ENCODE measurements around the gene AKR1C4.
"Not testable (repeated sequence)": the region's sequence is repeated elsewhere in the genome, so short reads cannot be mapped to it uniquely, and the experiment has no call there.

AKR1C4 gene

GRCh38 chr10:5206799-5207198, 10.2 kb downstream of the AKR1C4 start:
- DNase-seq (ENCODE audit: low read depth) = no peak

- not testable (repeated sequence) for DNase-seq (ENCODE audit: low read depth)
Measured at GRCh38 chr10:5209776-5210175, 13.1 kb downstream of the AKR1C4 start.

- not testable (repeated sequence) for DNase-seq (ENCODE audit: low read depth)
Measured at GRCh38 chr10:5210261-5210660, 13.6 kb downstream of the AKR1C4 start.

GRCh38 chr10:5211696-5212536, 15.3 kb downstream of the AKR1C4 start:
- DNase-seq (ENCODE audit: low read depth) = no peak

GRCh38 chr10:5216801-5217200, 20.2 kb downstream of the AKR1C4 start:
- no peak for DNase-seq (ENCODE audit: low read depth)

GRCh38 chr10:5219262-5219661, 22.6 kb downstream of the AKR1C4 start:
- DNase-seq (ENCODE audit: low read depth) = no peak

- not testable (repeated sequence) for DNase-seq (ENCODE audit: low read depth)
Measured at GRCh38 chr10:5222942-5223341, 26.3 kb downstream of the AKR1C4 start.

- no peak for DNase-seq (ENCODE audit: low read depth)
Measured at GRCh38 chr10:5229019-5229418, 32.4 kb downstream of the AKR1C4 start.

GRCh38 chr10:5233324-5233723, 36.7 kb downstream of the AKR1C4 start:
- DNase-seq (ENCODE audit: low read depth) = no peak

GRCh38 chr10:5234106-5234860, 37.6 kb downstream of the AKR1C4 start:
- no peak for DNase-seq (ENCODE audit: low read depth)

GRCh38 chr10:5237541-5237940, 40.9 kb downstream of the AKR1C4 start:
- not testable (repeated sequence) for DNase-seq (ENCODE audit: low read depth)

GRCh38 chr10:5242585-5242984, 45.9 kb downstream of the AKR1C4 start:
- no peak for DNase-seq (ENCODE audit: low read depth)

GRCh38 chr10:5243521-5243987, 46.9 kb downstream of the AKR1C4 start:
- DNase-seq (ENCODE audit: low read depth) = no peak

GRCh38 chr10:5252177-5253037, 55.8 kb downstream of the AKR1C4 start:
- no peak for DNase-seq (ENCODE audit: low read depth)

- no peak for DNase-seq (ENCODE audit: low read depth)
Measured at GRCh38 chr10:5254488-5254887, 57.9 kb downstream of the AKR1C4 start.

GRCh38 chr10:5257768-5258167, 61.1 kb downstream of the AKR1C4 start:
- not testable (repeated sequence) for DNase-seq (ENCODE audit: low read depth)

- no peak for DNase-seq (ENCODE audit: low read depth)
Measured at GRCh38 chr10:5259132-5259951, 62.7 kb downstream of the AKR1C4 start.

- DNase-seq (ENCODE audit: low read depth) = no peak
Measured at GRCh38 chr10:5259952-5260578, 63.4 kb downstream of the AKR1C4 start.

- DNase-seq (ENCODE audit: low read depth) = no peak
Measured at GRCh38 chr10:5260828-5261227, 64.2 kb downstream of the AKR1C4 start.

GRCh38 chr10:5265139-5265538, 68.5 kb downstream of the AKR1C4 start:
- DNase-seq (ENCODE audit: low read depth) = no peak

GRCh38 chr10:5266351-5266750, 69.7 kb downstream of the AKR1C4 start:
- no peak for DNase-seq (ENCODE audit: low read depth)

All from T-helper 22 cell (primary cell).